Mammary epithelial cell (primary cell): ENCODE measurements around the gene QSER1.

ENCODE experiments used
- EZH2 ChIP-seq: IDR thresholded peaks from 2 replicates; pipeline ENCODE4 v1.6.1; 2012; ENCODE audit warnings: low read length, inconsistent platforms, borderline replicate concordance
- TF ChIP-seq, protein P1 (sequence below), 2 donors: IDR thresholded peaks in 1 of 2; conservative IDR thresholded peaks in 1 of 2; 2 replicates each; pipeline ENCODE4 v1.5.1; 2011 to 2012; ENCODE audit warnings: inconsistent platforms in 2 of 2, low read length in 2 of 2, mild to moderate bottlenecking in 2 of 2, control low read depth in 1 of 2, low read depth in 1 of 2; ENCODE audit not compliant: insufficient read depth in 1 of 2; ENCODE audit errors: extremely low read depth in 1 of 2

DNA sequence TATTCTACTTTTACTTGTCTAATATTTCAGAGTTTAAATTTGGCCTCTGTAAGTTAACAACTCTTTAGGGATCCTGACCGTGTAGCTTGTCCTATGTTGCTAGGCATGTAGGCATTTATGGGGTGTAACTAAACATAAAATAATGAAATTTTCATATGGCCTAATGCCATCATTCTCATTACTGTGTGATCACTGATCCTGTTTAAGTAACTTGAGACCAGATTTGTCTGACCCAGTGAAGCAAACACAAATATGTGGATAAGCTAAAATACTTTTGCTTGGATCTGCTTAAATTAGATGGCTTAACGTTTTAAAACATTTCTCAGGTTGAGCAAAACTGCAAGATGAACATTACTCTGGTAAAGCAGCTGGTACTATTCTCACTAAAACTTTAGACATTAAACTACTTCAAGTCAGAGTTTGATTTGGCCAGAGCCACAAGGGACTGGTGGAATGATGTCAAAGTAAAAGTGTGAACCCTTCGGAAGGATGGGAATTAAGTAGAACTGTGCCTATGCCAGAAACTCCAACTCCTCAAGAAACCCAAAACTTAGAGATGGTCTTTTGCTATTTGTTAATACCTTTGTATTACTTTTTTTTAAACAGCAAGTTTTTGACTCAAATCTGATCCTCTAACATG, 12.5 kb downstream of the QSER1 start:
- TF ChIP-seq, protein P1, sequence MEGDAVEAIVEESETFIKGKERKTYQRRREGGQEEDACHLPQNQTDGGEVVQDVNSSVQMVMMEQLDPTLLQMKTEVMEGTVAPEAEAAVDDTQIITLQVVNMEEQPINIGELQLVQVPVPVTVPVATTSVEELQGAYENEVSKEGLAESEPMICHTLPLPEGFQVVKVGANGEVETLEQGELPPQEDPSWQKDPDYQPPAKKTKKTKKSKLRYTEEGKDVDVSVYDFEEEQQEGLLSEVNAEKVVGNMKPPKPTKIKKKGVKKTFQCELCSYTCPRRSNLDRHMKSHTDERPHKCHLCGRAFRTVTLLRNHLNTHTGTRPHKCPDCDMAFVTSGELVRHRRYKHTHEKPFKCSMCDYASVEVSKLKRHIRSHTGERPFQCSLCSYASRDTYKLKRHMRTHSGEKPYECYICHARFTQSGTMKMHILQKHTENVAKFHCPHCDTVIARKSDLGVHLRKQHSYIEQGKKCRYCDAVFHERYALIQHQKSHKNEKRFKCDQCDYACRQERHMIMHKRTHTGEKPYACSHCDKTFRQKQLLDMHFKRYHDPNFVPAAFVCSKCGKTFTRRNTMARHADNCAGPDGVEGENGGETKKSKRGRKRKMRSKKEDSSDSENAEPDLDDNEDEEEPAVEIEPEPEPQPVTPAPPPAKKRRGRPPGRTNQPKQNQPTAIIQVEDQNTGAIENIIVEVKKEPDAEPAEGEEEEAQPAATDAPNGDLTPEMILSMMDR (conservative IDR thresholded peaks at IDR 0.05 in 1 of 2, IDR thresholded peaks at IDR 0.05 in 1 of 2; ENCODE audit: extremely low read depth in 1 of 2, insufficient read depth in 1 of 2, low read depth in 1 of 2, low read length in 2 of 2), result no peak
- TF ChIP-seq EZH2, result no peak
